ENCODE measurements around the gene SYNPO2. TPM values are rescaled to one million over a fixed set of nuclear protein-coding genes. Genes with fewer than 3 reads are reported as not detected.

SYNPO2 gene
- total RNA-seq, 2 experiments from 2014 or later = 0.22 to 0.41 TPM

- DNase-seq (no peak), ATAC-seq (ENCODE audit: poor library complexity) (no peak)
- Mint-ChIP-seq H3K27ac (no peak overlapping the region), H3K36me3 (ENCODE audit: low read depth) (no peaks in the 10 kb centered on the region), H3K4me3 (no peak overlapping the region), H3K27me3 (peaks cover 18% of the 10 kb centered on the region), H3K4me1 (ENCODE audit: low read depth) (no peaks in the 10 kb centered on the region), H3K9me3 (no peaks in the 10 kb centered on the region)
- intact Hi-C loops (cut with DNase I, micrococcal nuclease) = no loop called here
- TF ChIP-seq CTCF (IDR thresholded peaks at IDR 0.05) = no peak
- H3K36me3 ChIP-seq (ENCODE audit: insufficient read depth, low read length) = no peaks in the 10 kb centered on the region
- POLR2A ChIA-PET = no interaction called here
- H3K9me3 ChIP-seq (ENCODE audit: control insufficient read depth in 1 of 2, insufficient read depth in 1 of 2, low read length in 2 of 2) = no peaks in the 10 kb centered on the region
- CTCF ChIA-PET = no interaction called here
- no peaks in the 10 kb centered on the region for H3K27me3 ChIP-seq (ENCODE audit: control insufficient read depth in 1 of 2, insufficient read depth in 2 of 2, low read length in 2 of 2)
- no peaks in the 10 kb centered on the region for H3K4me1 ChIP-seq (ENCODE audit: insufficient read depth, low read length)
- no peak overlapping the region for H3K27ac ChIP-seq (ENCODE audit: low read depth in 1 of 2, low read length in 2 of 2)
- H3K4me3 ChIP-seq (ENCODE audit: low read length) = no peak overlapping the region
Measured at GRCh38 chr4:119093042-119093827, 204.6 kb downstream of the SYNPO2 start.

GRCh38 chr4:119097282-119097900 is 208.7 kb downstream of the SYNPO2 start:
- H3K27me3 ChIP-seq (ENCODE audit: control insufficient read depth in 1 of 2, insufficient read depth in 2 of 2, low read length in 2 of 2) = no peaks in the 10 kb centered on the region
- no peak for ATAC-seq (ENCODE audit: poor library complexity)
- Mint-ChIP-seq H3K27me3 (peaks cover 18% of the 10 kb centered on the region), H3K4me3 (no peak overlapping the region), H3K9me3 (no peaks in the 10 kb centered on the region), H3K27ac (no peak overlapping the region), H3K4me1 (ENCODE audit: low read depth) (no peaks in the 10 kb centered on the region), H3K36me3 (ENCODE audit: low read depth) (no peaks in the 10 kb centered on the region)
- H3K27ac ChIP-seq (ENCODE audit: low read depth in 1 of 2, low read length in 2 of 2) = no peak overlapping the region
- H3K9me3 ChIP-seq (ENCODE audit: control insufficient read depth in 1 of 2, insufficient read depth in 1 of 2, low read length in 2 of 2) = no peaks in the 10 kb centered on the region
- H3K4me1 ChIP-seq (ENCODE audit: insufficient read depth, low read length) = no peaks in the 10 kb centered on the region
- intact Hi-C loops (cut with DNase I, micrococcal nuclease) = no loop called here
- H3K4me3 ChIP-seq (ENCODE audit: low read length) = no peak overlapping the region
- TF ChIP-seq CTCF (IDR thresholded peaks at IDR 0.05) = no peak
- CTCF ChIA-PET = interaction anchor here (1.0 kb wide), 1 partner anchor 348 kb away, joined by 3 read pairs; no protein-coding TSS in a partner anchor
- DNase-seq = no peak
- POLR2A ChIA-PET = no interaction called here
- H3K36me3 ChIP-seq (ENCODE audit: insufficient read depth, low read length) = no peaks in the 10 kb centered on the region

- ChIA-PET CTCF (no interaction called here), POLR2A (no interaction called here)
- no peaks in the 10 kb centered on the region for H3K9me3 ChIP-seq (ENCODE audit: control insufficient read depth in 1 of 2, insufficient read depth in 1 of 2, low read length in 2 of 2)
- Mint-ChIP-seq H3K9me3 (no peaks in the 10 kb centered on the region), H3K27ac (no peak overlapping the region), H3K4me3 (no peak overlapping the region), H3K27me3 (peaks cover 18% of the 10 kb centered on the region), H3K4me1 (ENCODE audit: low read depth) (no peaks in the 10 kb centered on the region), H3K36me3 (ENCODE audit: low read depth) (no peaks in the 10 kb centered on the region)
- intact Hi-C loops (cut with DNase I, micrococcal nuclease) = no loop called here
- DNase-seq (no peak), ATAC-seq (ENCODE audit: poor library complexity) (no peak)
- H3K27ac ChIP-seq (ENCODE audit: low read depth in 1 of 2, low read length in 2 of 2) = no peak overlapping the region
- H3K27me3 ChIP-seq (ENCODE audit: control insufficient read depth in 1 of 2, insufficient read depth in 2 of 2, low read length in 2 of 2) = no peaks in the 10 kb centered on the region
- no peaks in the 10 kb centered on the region for H3K4me1 ChIP-seq (ENCODE audit: insufficient read depth, low read length)
- TF ChIP-seq CTCF (IDR thresholded peaks at IDR 0.05) = no peak
- H3K36me3 ChIP-seq (ENCODE audit: insufficient read depth, low read length) = no peaks in the 10 kb centered on the region
- no peak overlapping the region for H3K4me3 ChIP-seq (ENCODE audit: low read length)
Measured at GRCh38 chr4:119098306-119098705, 209.7 kb downstream of the SYNPO2 start.
